Vagina (tissue), 2 donors: ENCODE results near the gene ARID1B. TPM values are rescaled to one million over a fixed set of nuclear protein-coding genes. Genes with fewer than 3 reads are reported as not detected.
A peak's percentile ranks its signal among the peaks of the same experiment; 100 is the strongest.

ENCODE experiments used
- DNase-seq, 2 donors: peaks; one replicate each; pipeline ENCODE4 v3.0.0-alpha.2; 2017; ENCODE audit errors: extremely low spot score in 2 of 2
- H3K27ac ChIP-seq: fragments of 200-600 bp; sonication (generic); one replicate; pipeline ENCODE4 v1.5.1; 2019
- H3K27me3 ChIP-seq: fragments of 200-600 bp; sonication (generic); one replicate; pipeline ENCODE4 v1.5.1; 2019
- H3K36me3 ChIP-seq, 2 donors: fragments of 200-600 bp; sonication (generic); one replicate each; pipeline ENCODE4 v1.5.1; 2017 to 2019
- H3K4me1 ChIP-seq: fragments of 200-600 bp; sonication (generic); one replicate; pipeline ENCODE4 v1.5.1; 2019
- H3K4me3 ChIP-seq, 2 donors: fragments of 200-600 bp; sonication (generic); 1 replicate in 1 of 2; 2 replicates in 1 of 2; pipeline ENCODE4 v1.5.1; 2016 to 2019
- H3K9me3 ChIP-seq: fragments of 200-600 bp; sonication (generic); one replicate; pipeline ENCODE4 v1.5.1; 2019
- POLR2A ChIP-seq, 2 donors: fragments of 450-650 bp; IDR thresholded peaks; one replicate each; pipeline ENCODE4 v1.6.1; 2017; ENCODE audit warnings: antibody characterized with exemption in 2 of 2, mild to moderate bottlenecking in 2 of 2, moderate library complexity in 2 of 2
- POLR2AphosphoS5 ChIP-seq, 2 donors: sonication (generic); formaldehyde crosslinking; IDR thresholded peaks; one replicate each; pipeline ENCODE4 v1.9.0; 2017; ENCODE audit warnings: antibody characterized with exemption in 2 of 2, mild to moderate bottlenecking in 2 of 2, low read depth in 1 of 2; ENCODE audit not compliant: insufficient read depth in 1 of 2
- intact Hi-C: fragments of 100-400 bp; cut with DNase I; formaldehyde crosslinking; loops from one replicate; pipeline ENCODE4 v1.15.1; 2023
- total RNA-seq: library from RNA; depleted of rRNA; stranded (reverse); fragments of >200 nt; gene quantifications from one replicate; pipeline ENCODE4 v1.2.3, GENCODE V29; 2016
- TF ChIP-seq, protein P1 (sequence below), 3 experiments: fragments of 450-650 bp in 2 of 3; fragments of 200-600 bp in 1 of 3; sonication (generic) in 1 of 3; IDR thresholded peaks; one replicate each; pipeline ENCODE4 v1.5.1; 2017 to 2019; ENCODE audit warnings: antibody characterized with exemption in 3 of 3, mild to moderate bottlenecking in 2 of 3, moderate library complexity in 2 of 3

The ARID1B gene
- total RNA-seq, 1 donor from 2014 or later: 141 TPM

- Histone ChIP-seq H3K36me3 (no peaks in the 10 kb centered on the region), H3K27me3 (no peaks in the 10 kb centered on the region), H3K27ac (peak overlapping the region; percentile 58), H3K4me1 (peaks cover 35% of the 10 kb centered on the region), H3K9me3 (no peaks in the 10 kb centered on the region), H3K4me3 (no peak overlapping the region)
- TF ChIP-seq, protein P1, sequence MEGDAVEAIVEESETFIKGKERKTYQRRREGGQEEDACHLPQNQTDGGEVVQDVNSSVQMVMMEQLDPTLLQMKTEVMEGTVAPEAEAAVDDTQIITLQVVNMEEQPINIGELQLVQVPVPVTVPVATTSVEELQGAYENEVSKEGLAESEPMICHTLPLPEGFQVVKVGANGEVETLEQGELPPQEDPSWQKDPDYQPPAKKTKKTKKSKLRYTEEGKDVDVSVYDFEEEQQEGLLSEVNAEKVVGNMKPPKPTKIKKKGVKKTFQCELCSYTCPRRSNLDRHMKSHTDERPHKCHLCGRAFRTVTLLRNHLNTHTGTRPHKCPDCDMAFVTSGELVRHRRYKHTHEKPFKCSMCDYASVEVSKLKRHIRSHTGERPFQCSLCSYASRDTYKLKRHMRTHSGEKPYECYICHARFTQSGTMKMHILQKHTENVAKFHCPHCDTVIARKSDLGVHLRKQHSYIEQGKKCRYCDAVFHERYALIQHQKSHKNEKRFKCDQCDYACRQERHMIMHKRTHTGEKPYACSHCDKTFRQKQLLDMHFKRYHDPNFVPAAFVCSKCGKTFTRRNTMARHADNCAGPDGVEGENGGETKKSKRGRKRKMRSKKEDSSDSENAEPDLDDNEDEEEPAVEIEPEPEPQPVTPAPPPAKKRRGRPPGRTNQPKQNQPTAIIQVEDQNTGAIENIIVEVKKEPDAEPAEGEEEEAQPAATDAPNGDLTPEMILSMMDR (IDR thresholded peaks at IDR 0.05): no peak
- TF ChIP-seq POLR2A (IDR thresholded peaks at IDR 0.05): no peak
- no peak for TF ChIP-seq POLR2AphosphoS5 (IDR thresholded peaks at IDR 0.05; ENCODE audit: insufficient read depth in 1 of 2, low read depth in 1 of 2)
- DNase-seq: no peak
- intact Hi-C loops: no loop called here
These were observed 468.3 kb downstream of the ARID1B start for GRCh38 chr6:157245436-157245835.

GRCh38 chr6:157246048-157246630, 469.0 kb downstream of the ARID1B start:
- no peak for TF ChIP-seq POLR2A (IDR thresholded peaks at IDR 0.05)
- TF ChIP-seq, protein P1 (IDR thresholded peaks at IDR 0.05): no peak
- peak in 1 of 2 donors; percentile 76 for TF ChIP-seq POLR2AphosphoS5 (IDR thresholded peaks at IDR 0.05; ENCODE audit: insufficient read depth in 1 of 2, low read depth in 1 of 2)
- Histone ChIP-seq H3K4me1 (peaks cover 34% of the 10 kb centered on the region), H3K36me3 (no peaks in the 10 kb centered on the region), H3K27ac (peak overlapping the region; percentile 58), H3K4me3 (no peak overlapping the region), H3K9me3 (no peaks in the 10 kb centered on the region), H3K27me3 (no peaks in the 10 kb centered on the region)
- intact Hi-C loops: no loop called here
- peak in 1 of 2 donors; percentile 97 for DNase-seq

GRCh38 chr6:157246771-157247484, 469.8 kb downstream of the ARID1B start:
- intact Hi-C loops: no loop called here
- Histone ChIP-seq H3K27me3 (no peaks in the 10 kb centered on the region), H3K4me1 (peaks cover 34% of the 10 kb centered on the region), H3K4me3 (no peak overlapping the region), H3K9me3 (no peaks in the 10 kb centered on the region), H3K36me3 (no peaks in the 10 kb centered on the region), H3K27ac (peak overlapping the region; percentile 57)
- DNase-seq: no peak
- TF ChIP-seq, protein P1 (IDR thresholded peaks at IDR 0.05): no peak
- TF ChIP-seq POLR2A (IDR thresholded peaks at IDR 0.05): no peak
- TF ChIP-seq POLR2AphosphoS5 (IDR thresholded peaks at IDR 0.05; ENCODE audit: insufficient read depth in 1 of 2, low read depth in 1 of 2): no peak

DNA sequence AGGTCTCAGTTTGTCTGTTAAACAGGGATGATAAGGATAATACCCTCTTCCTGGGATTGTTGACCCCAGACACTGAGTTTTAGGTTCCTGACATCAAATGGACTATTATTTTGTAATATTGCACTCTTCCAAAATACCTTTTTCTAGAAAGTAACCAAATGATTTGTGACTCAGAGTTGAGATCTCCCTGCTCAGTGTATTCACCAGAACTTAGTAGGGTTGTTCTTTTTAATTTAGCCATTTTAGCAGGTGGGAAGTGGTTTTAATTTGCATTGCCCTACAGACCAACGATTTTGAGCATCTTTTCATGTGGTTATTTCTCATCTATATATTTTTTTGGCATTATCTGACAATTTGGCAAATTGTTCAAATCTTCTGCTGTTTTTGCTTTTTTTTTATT, 471.1 kb downstream of the ARID1B start:
- Histone ChIP-seq H3K27me3 (no peaks in the 10 kb centered on the region), H3K36me3 (no peaks in the 10 kb centered on the region), H3K4me1 (peaks cover 34% of the 10 kb centered on the region), H3K27ac (no peak overlapping the region), H3K9me3 (no peaks in the 10 kb centered on the region), H3K4me3 (no peak overlapping the region)
- DNase-seq: no peak
- TF ChIP-seq POLR2A (IDR thresholded peaks at IDR 0.05) (no peak), POLR2AphosphoS5 (IDR thresholded peaks at IDR 0.05; ENCODE audit: insufficient read depth in 1 of 2, low read depth in 1 of 2) (no peak)
- TF ChIP-seq, protein P1 (IDR thresholded peaks at IDR 0.05): no peak
- intact Hi-C loops: no loop called here

- TF ChIP-seq POLR2A (IDR thresholded peaks at IDR 0.05): no peak
- TF ChIP-seq POLR2AphosphoS5 (IDR thresholded peaks at IDR 0.05; ENCODE audit: insufficient read depth in 1 of 2, low read depth in 1 of 2): no peak
- TF ChIP-seq, protein P1 (IDR thresholded peaks at IDR 0.05): no peak
- intact Hi-C loops: no loop called here
These were observed 472.6 kb downstream of the ARID1B start for GRCh38 chr6:157249826-157250225.

More at GRCh38 chr6:157249826-157250225, 472.6 kb downstream of the ARID1B start:
- peaks cover 19% of the 10 kb centered on the region for H3K4me1 ChIP-seq
- H3K4me3 ChIP-seq: no peak overlapping the region
- H3K27ac ChIP-seq: no peak overlapping the region
- no peak for DNase-seq
- no peaks in the 10 kb centered on the region for H3K9me3 ChIP-seq
- no peaks in the 10 kb centered on the region for H3K36me3 ChIP-seq
- H3K27me3 ChIP-seq: no peaks in the 10 kb centered on the region
